Activated CD8-positive, alpha-beta memory T cell treated with anti-CD3 and anti-CD28 coated beads for 24 hours (primary cell): Measurements from ENCODE around the gene NLRP8.
"Not testable (repeated sequence)": the region's sequence is repeated elsewhere in the genome, so short reads cannot be mapped to it uniquely, and the experiment has no call there.

Source experiments
- DNase-seq: peaks from one replicate; pipeline ENCODE4 v3.0.0-alpha.2; 2020

The NLRP8 gene

DNA sequence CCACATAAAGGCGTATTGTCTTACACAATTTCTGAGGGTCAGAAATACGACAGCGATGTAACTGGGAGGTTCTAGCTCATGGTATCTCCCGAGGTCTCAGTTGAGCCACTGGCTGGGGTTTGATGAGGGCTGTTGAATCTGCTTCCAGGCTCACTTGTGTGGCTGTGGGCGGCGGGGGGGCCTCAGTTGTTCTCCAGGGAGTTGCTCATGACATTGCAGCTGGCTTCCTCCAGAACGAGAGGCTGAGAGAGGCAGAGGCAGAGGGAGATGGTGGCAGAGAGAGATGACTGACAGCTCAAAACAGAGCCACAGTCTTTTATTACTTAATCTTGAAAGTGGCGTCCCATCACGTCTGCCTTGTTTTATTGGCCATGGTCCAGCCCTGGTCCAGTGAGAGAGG is 32.8 kb downstream of the NLRP8 start:
- no peak for DNase-seq

DNA sequence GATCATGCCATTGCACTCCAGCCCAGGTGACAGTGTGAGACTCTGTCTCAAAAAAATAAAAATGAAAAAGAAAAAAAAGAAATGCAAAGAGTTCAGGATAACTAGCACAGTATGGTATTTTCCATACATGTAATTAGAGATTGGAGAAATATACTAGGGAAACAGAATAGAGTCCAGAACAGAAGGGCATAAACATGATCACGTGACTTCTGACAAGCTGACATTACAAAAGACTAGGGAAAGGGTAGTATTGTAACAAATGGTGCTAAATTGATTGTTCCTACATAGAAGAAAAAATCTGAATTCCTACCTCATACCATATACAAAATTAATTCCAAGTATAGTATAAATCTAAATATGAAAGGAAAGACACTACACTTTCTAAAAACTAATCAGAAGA is 37.6 kb downstream of the NLRP8 start:
- no peak for DNase-seq

DNA sequence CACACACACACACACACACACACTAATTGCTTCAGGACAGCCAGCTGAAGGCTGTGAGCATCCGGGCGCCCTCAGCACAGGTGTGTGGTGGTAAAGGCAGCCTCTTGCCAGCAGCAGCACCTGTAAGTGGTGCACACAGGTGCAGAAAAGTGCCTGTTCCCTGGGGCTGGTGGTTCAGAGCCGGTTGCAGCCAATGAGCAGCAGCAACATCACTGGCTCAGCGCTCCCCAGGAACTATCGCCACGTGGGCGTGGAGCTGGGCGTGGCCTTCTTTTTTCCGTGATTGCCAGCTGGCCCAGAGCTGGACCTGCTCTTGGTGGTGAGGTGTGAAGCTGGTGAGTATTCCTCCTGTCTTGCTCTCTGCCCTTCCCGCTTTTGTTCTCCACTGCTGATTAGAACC is 38.9 kb downstream of the NLRP8 start, which contains the start of gene NLRP5:
TSS of gene NLRP5 (plus strand) at position 289 of the 400 bp plus-strand sequence.
- no peak for DNase-seq

DNA sequence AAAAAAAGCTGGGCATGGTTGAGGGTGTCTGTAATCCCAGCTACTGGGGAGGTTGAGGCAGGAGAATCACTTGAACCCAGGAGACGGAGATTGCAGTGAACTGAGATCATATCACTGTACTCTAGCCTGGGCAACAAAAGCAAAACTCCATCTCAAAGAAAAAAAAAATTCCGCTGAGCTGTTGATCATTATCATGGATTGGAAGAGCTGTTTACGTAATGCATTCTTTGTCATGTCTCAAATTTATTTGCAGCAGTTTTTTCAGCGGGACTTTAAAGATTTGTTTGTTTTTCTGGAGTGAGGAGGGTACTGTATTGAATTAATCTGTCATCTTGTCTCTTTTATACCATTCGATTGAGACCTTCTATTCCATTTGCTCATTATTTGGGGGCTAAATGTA is 43.2 kb downstream of the NLRP8 start:
- DNase-seq: no peak

DNA sequence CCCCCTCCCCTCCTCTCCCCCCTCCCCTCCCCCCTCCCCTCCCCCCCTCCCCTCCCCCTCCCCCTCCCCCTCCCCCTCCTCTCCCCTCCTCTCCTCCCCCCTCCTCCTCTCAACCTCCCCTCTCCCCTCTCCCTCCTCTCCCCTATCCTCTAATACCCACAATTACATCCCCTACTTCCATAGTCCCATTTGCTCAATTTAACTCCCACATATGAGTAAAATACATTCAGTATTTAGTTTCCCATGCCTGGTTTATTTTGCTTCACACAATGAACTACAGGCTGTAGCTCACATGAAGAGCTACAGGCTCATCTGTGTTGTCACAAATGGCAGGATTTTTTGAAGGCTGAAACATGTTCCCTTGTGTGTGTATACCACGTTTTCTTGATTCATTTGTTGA is 45.9 kb downstream of the NLRP8 start:
- DNase-seq: no peak

DNA sequence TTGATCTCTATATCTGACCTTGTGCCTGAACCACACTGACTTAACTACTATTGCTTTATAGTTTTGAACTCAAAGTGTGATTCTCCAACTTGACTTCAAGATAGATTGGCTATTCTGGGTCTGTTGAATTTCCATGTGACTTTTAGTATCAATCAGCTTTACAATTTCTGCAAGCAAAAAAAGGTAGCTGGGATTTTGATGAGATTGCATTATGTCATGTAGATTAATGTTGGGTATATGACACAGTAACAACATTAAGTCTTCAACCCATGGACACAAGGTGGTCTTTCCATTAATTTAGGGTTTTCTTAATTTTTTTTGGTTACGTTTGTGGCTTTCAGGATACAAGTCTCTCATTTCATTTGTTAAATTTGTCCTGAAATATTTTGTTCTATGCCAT is 67.1 kb downstream of the NLRP8 start:
- DNase-seq: no peak

DNA sequence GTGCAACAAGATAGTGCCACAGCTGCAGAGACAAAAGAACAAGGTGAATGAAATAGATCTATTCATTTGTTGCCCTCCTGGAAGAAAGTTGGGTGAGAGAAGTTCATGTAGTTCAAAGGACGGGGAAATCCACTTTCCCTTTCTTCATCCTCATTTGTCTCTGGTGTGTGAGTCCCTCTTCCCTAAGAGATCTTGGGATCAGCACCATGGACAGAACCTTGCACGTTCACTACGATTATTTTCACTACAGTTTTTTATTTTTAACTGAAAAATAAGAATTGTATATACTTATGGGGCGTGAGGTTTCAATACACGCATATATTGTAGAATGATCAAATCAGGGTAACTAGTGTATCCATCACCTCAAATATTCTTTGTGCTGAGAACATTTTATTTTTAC is 68.1 kb downstream of the NLRP8 start:
- no peak for DNase-seq

DNA sequence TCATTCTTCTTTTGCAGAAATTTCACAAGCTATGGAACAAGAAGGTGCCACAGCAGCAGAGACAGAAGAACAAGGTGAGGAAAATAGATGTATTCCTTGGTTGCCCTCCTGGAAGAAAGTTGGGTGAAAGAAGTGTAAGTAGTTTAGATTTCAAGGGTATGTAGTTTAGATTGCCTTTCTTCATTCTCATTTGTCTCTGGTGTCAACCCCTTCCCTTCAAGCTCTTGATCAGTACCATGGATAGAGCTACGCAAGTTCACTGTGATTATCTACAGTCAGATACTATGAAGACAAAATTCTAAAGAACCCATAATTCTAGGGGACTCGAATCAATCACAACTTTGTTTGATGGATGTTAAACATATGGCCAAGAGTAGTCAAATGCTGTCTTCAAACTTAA is 71.7 kb downstream of the NLRP8 start:
- not testable (repeated sequence) for DNase-seq

DNA sequence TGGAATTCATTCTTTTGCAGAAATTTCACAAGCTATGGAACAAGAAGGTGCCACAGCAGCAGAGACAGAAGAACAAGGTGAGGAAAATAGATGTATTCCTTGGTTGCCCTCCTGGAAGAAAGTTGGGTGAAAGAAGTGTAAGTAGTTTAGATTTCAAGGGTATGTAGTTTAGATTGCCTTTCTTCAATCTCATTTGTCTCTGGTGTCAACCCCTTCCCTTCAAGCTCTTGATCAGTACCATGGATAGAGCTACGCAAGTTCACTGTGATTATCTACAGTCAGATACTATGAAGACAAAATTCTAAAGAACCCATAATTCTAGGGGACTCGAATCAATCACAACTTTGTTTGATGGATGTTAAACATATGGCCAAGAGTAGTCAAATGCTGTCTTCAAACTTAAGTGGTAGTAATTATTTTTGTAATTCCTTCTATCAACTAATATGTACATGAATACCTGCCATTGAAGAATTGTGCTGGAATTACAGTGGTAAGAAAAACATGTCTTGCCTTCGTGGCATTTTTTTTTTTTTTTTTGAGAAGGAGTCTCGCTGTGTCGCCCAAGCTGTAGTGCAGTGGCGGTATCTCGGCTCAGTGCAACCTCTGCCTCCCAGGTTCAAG is 72.8 kb downstream of the NLRP8 start:
- DNase-seq: not testable (repeated sequence)

DNA sequence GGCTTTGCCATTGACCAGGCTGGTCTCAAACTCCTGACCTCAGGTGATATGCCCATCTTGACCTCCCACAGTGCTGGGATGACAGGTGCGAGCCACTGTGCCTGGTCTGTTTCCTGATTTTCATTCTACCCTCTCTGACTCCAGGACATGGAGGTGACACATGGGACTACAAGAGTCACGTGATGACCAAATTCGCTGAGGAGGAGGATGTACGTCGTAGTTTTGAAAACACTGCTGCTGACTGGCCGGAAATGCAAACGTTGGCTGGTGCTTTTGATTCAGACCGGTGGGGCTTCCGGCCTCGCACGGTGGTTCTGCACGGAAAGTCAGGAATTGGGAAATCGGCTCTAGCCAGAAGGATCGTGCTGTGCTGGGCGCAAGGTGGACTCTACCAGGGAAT is 79.1 kb downstream of the NLRP8 start:
- DNase-seq: no peak
